Calu3 (cell line): ENCODE results near the gene ADAM11. TPM values are rescaled to one million over a fixed set of nuclear protein-coding genes. Genes with fewer than 3 reads are reported as not detected.

Experiments used
- BruUV-seq: library from RNA; stranded (reverse); fragments of 400-500 nt; replicated peaks from 2 replicates; lab custom pipeline; 2021; lab: Mats Ljungman, UMichigan
- CTCF ChIA-PET: fragments of 300-600 bp; sonication (Branson Sonifier 250); formaldehyde crosslinking; loops from one replicate; lab custom pipeline; 2022; ENCODE audit warnings: antibody characterized with exemption; lab: Charles Lee
- DNase-seq: peaks from one replicate; pipeline ENCODE4 v3.0.0; 2022
- H3K27ac Mint-ChIP-seq: one replicate; pipeline ENCODE4 v1.8.0; 2022; ENCODE audit warnings: mixed read lengths; ENCODE audit not compliant: unreplicated experiment
- H3K27me3 Mint-ChIP-seq: one replicate; pipeline ENCODE4 v1.8.0; 2022; ENCODE audit warnings: mixed read lengths; ENCODE audit not compliant: unreplicated experiment
- H3K36me3 Mint-ChIP-seq: one replicate; pipeline ENCODE4 v1.8.0; 2022; ENCODE audit warnings: mild to moderate bottlenecking, moderate library complexity, mixed read lengths; ENCODE audit not compliant: insufficient read depth, unreplicated experiment
- H3K4me1 Mint-ChIP-seq: one replicate; pipeline ENCODE4 v1.8.0; 2022; ENCODE audit warnings: mild to moderate bottlenecking, low read depth, mixed read lengths; ENCODE audit not compliant: unreplicated experiment
- H3K4me3 Mint-ChIP-seq: one replicate; pipeline ENCODE4 v1.8.0; 2022; ENCODE audit warnings: mild to moderate bottlenecking, low read depth, moderate library complexity, mixed read lengths; ENCODE audit not compliant: unreplicated experiment
- H3K9me3 Mint-ChIP-seq: one replicate; pipeline ENCODE4 v1.8.0; 2022; ENCODE audit warnings: low read depth, mixed read lengths; ENCODE audit not compliant: unreplicated experiment
- CTCF ChIP-seq: fragments of 200-600 bp; IDR thresholded peaks from one replicate; pipeline ENCODE4 v1.8.0; 2022; ENCODE audit warnings: antibody characterized with exemption; ENCODE audit not compliant: unreplicated experiment
- intact Hi-C: fragments of 100-400 bp; cut with micrococcal nuclease; formaldehyde crosslinking; loops from one replicate; pipeline ENCODE4 v1.10.0; 2022; ENCODE audit not compliant: unreplicated experiment
- total RNA-seq: library from RNA; stranded (reverse); gene quantifications from 2 replicates; pipeline ENCODE4 v1.2.3, GENCODE V29; 2022

ADAM11 gene
- total RNA-seq, 1 experiment from 2014 or later = 0.57 TPM

- Mint-ChIP-seq H3K27me3 (peaks cover 18% of the 10 kb centered on the region), H3K36me3 (peaks cover 36% of the 10 kb centered on the region)
These were observed 20.6 kb downstream of the ADAM11 start for GRCh38 chr17:44779211-44780025.

GRCh38 chr17:44780161-44780560 is 21.4 kb downstream of the ADAM11 start:
- no peaks in the 10 kb centered on the region for H3K9me3 Mint-ChIP-seq
- CTCF ChIA-PET = interaction anchor here (0.7 to 5.1 kb wide), 11 partner anchors 9 to 242 kb away, joined by 3 to 65 read pairs (median 6); no protein-coding TSS in a partner anchor
- peaks cover 28% of the 10 kb centered on the region for H3K36me3 Mint-ChIP-seq
- BruUV-seq = no TSS peak
- H3K27me3 Mint-ChIP-seq = peaks cover 15% of the 10 kb centered on the region
- H3K4me3 Mint-ChIP-seq = peak overlapping the region; percentile 85
- DNase-seq = no peak
- peaks cover 7% of the 10 kb centered on the region for H3K4me1 Mint-ChIP-seq
- TF ChIP-seq CTCF = no peak
- intact Hi-C loops = no loop called here
- H3K27ac Mint-ChIP-seq = no peak overlapping the region

More at GRCh38 chr17:44779211-44780025, 20.6 kb downstream of the ADAM11 start:
- DNase-seq = peak; percentile 93
- H3K4me3 Mint-ChIP-seq = peak overlapping the region; percentile 85
- H3K4me1 Mint-ChIP-seq = peaks cover 7% of the 10 kb centered on the region
- no peaks in the 10 kb centered on the region for H3K9me3 Mint-ChIP-seq
- peak overlapping the region; percentile 38 for H3K27ac Mint-ChIP-seq
- CTCF ChIA-PET = interaction anchor here (0.5 to 5.1 kb wide), 21 partner anchors 9 to 481 kb away, joined by 3 to 65 read pairs (median 4); partner anchors contain the start of gene HIGD1B
- TF ChIP-seq CTCF = peak; percentile 98
- intact Hi-C loops = loop anchor here (1.0 to 10.0 kb wide), 3 partner anchors 49 to 355 kb away; partner anchors contain the start of genes ACBD4 and PLCD3
- no TSS peak for BruUV-seq

DNA sequence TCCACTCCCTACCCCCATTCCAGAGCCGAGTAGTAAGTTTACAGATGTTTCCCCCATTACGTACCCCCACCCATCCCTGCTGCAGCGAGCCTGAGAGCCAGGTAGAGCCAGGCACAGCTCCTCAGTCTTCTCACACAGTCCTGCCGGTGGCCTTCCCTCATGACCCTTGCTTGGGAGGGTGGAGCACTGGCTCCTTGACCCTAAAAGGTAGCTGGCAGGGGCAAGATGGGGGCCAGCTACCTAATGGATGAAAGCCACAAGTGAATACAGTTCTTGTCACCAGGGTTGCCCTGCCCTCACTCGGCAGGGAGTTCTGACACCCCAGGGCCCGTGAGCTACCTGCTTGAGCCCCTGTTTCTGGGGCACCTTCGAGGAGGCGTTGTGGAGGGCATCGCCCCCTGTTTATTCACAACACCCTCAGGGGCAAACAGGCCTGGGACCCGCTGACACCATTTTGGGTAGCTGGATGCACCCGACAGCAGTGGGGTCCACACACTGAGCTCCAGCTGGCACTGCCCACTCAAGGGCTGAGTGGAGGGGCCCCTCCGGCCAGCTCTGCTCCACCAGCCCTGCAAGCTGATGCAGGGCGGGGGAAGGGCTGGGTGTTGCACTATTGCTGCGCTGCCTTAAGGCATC is 22.2 kb downstream of the ADAM11 start:
- no peak for DNase-seq
- CTCF ChIA-PET = interaction anchor here (0.7 to 5.1 kb wide), 5 partner anchors 14 to 97 kb away, joined by 5 to 65 read pairs (median 13); no protein-coding TSS in a partner anchor
- Mint-ChIP-seq H3K4me3 (no peak overlapping the region), H3K9me3 (no peaks in the 10 kb centered on the region), H3K27me3 (peaks cover 15% of the 10 kb centered on the region), H3K4me1 (peaks cover 7% of the 10 kb centered on the region), H3K27ac (no peak overlapping the region), H3K36me3 (peaks cover 20% of the 10 kb centered on the region)
- BruUV-seq = no TSS peak
- intact Hi-C loops = no loop called here
- TF ChIP-seq CTCF = no peak

- CTCF ChIA-PET = interaction anchor here (4.7 to 5.1 kb wide), 2 partner anchors 83 to 96 kb away, joined by 27 to 65 read pairs; no protein-coding TSS in a partner anchor
These were observed 22.9 kb downstream of the ADAM11 start for GRCh38 chr17:44781551-44782325.

More at GRCh38 chr17:44781551-44782325, 22.9 kb downstream of the ADAM11 start:
- no peaks in the 10 kb centered on the region for H3K9me3 Mint-ChIP-seq
- TF ChIP-seq CTCF = no peak
- no peak overlapping the region for H3K27ac Mint-ChIP-seq
- peaks cover 18% of the 10 kb centered on the region for H3K27me3 Mint-ChIP-seq
- H3K4me1 Mint-ChIP-seq = no peaks in the 10 kb centered on the region
- no TSS peak for BruUV-seq
- peaks cover 18% of the 10 kb centered on the region for H3K36me3 Mint-ChIP-seq
- no peak overlapping the region for H3K4me3 Mint-ChIP-seq
- no peak for DNase-seq
- intact Hi-C loops = no loop called here
